GM18861 (cell line): ENCODE measurements around the gene NKRF.

Experiments used
- ATAC-seq: cut with Tn5 transposase; IDR thresholded peaks from one replicate; pipeline ENCODE4 v1.9.1; 2021; ENCODE audit not compliant: unreplicated experiment

Gene NKRF

DNA sequence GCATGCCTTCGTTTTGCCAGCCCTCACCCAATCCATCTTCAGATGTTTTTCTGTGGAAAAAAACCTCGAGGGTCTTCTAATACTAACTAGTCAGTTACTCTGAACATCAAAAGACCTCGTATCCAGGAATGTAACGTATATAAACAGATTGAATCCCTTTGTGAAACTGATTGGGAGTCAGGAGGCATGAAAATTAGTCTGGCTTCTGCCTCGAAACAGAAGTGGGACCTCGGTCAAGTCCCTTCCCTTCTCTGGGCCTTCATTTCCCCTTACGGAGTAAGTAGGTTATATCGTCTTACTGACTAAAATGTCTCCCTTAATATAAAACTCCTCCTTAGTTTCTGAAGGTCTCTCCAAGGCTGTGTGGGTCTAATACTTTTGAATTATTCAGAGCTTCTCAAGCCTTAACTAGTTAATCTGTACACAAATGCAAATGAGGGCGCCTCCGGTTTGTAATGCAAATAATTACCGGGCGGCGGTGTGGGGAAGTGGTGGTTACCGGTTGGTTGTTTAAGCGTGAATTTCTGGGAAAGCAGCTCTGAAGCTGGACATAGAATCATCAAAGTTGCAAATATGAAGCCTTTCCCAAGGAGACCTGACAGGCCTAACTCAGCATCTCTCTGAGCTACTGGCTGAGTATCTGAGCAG, 11.4 kb upstream of the NKRF start:
- ATAC-seq = peak; percentile 66

DNA sequence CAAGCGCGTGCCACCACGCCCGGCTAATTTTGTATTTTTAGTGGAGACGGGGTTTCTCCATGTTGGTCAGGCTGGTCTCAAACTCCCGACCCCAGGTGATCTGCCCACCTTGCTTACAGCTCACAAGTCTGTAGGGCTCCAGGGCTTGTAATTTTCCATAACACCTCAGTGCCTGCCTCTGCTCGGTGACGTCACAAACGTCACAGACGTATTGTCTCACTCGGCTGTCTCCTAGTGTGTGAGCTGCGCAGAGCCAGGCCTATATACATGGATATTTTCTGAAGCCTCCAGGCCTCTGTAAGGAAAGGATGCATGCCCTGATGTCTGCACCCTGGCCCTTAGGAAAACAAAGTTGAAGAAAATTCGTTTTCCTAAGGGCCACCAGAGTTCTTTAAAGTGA, 8.6 kb upstream of the NKRF start:
- no peak for ATAC-seq

DNA sequence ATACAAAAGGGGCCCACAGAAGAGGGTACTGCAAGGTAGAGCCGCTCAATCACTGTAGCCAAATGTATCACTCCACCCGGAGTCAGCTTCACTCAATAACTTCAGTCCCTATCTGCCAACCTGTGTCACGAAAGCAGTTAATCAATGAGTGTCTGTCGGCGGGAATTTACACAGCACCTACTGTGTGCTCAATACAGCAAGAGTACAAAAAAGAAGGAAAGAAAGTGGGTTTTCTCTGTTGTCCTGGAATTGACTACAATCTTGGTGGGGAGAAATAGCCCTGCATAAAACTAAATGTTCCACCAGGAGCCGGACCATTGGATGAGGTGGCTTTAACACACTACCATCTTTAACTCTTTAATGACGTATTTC, 780 bp upstream of the NKRF start:
- ATAC-seq = peak; percentile 4

DNA sequence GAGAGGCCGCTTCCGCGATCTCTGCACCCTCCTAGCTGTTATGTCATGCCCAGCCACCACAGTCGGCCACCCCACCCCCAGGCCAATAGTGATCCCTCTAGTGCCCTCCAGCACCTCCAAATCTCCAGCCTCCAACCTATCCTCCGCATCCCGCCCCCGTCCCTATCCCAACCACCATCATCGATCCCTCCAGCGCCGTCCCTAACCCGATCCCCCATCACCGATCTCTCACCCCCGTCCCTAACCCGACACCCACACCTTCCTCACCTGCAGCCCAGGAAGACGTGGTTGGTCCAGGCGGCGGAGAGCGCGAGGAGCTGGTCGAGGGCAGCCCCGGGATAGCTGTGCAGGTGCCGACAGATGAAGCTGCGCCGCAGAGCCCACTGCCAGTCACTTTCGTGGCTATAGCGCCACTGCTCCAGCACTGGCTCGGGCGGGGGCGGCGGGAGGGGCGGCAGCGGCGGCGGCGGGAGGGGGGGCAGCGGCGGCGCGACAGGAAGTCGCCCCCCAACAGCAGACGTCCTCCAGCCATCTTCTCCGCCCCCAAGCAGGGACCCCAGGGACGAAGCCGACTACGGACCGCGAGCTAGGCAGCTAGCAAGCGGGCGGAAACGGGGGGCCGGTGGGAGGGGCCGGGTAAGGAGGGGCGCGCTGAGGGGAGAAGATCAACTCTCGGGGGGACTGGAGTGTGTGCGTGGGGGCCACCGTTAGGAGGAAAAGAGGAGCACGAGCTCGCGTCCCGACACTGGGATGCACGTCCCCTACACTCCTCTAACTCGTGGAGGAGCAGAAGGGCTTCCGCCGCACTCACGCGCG, 552 bp downstream of the NKRF start:
- ATAC-seq = peak; percentile 9

DNA sequence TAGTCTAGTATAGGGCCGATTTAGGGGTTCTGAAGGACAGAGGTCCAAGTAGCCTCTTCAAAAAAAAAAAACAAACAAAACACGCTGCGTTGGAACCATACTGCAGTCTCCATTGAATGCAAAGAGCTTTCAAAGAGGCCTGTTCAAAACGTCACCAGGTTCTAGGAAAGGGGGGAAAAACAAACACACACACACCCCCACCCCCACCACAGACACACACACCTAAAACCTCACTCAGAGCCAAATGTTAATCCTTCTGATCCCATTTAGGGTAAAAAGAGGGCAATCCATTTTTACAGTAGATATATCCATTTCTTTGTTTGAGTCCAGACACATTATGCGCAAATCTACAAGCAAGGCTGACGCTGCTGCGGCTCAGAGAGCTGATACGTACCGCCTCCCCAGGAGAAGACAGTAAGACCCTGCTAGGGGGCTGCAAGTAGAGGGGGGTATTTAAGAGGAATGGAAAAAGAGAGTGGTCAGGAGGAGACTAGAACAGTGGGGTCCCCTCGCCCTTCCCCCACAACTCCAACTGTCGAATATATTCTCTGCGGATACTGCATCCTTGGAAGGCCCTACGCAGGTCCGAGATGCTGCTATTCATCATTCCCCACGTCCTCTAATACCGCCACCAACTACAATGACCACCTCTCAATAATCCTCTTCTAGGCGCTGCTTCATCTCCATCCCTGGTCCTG, 1.3 kb downstream of the NKRF start:
- no peak for ATAC-seq

DNA sequence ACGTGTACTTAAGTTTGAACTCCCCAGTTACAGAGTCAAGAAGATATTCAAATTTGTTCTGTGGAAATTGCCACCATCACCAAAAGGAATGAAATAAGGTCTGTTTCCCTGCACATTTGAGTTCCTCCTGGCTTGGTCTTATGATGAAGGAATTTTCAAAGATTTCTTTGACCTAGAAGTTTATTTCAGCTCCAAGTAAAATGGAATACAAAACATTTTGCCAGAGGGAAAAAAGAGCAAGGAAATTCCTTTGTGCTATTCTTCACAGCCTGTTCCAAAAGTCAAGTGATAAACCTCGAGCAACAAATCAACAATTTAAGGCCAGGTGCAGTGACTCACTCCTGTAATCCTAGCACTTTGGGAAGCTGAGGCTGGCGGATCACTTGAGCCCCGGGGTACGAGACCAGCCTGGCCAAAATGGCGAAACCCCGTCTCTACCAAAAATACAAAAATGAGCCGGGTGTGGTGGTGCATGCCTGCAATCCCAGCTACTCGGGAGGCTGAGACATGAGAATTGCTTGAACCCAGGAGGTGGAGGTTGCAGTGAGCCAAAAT, 3.4 kb downstream of the NKRF start:
- ATAC-seq = no peak

DNA sequence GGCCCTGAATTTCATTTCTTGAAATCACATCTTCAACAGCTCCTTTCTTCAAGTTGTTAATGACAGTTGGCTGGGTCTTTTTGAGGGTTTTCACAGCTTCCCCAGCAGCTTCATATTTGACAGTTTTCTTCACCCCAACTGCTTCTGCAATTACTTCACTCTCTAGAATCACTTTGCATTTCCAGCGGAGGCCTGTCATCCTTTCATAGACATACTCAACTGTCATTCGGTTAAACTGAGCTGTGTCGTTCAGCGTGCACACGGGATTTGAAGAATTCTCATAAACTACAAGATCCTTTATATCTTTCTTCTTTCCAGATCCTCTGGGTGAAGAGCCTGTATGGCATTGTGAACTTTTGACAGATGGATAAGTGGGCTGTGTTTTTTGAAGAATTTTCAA, 16.4 kb downstream of the NKRF start:
- ATAC-seq = no peak

DNA sequence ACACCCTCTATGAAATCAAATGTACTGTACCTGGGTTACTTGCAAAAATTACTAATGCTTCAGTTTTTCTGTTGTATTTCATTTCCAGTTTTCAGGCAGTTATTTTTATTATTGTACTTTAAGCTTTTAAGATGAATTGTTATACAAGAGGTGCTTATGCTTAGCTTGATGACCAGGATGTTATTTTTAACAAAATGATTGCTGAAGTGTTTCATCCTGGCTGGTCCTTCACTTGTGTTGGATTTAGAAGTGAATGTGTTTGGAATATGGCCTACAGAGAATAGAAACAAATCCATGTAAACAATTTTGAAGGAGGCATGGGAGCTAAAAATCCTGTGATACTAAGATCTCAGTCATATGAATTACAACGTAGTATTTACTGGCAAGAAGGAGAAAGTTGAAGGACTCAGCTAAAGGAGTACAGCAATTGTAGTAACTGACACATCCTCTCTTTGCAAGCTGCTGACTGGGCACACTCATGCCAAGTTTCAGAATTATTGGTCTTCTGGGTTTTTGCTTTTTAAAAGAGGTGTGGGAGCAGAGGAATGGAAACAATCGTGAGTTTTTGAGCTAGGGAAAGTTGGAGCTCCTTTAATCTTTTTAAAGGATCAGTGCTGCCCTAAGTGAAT, 22.7 kb downstream of the NKRF start:
- no peak for ATAC-seq

DNA sequence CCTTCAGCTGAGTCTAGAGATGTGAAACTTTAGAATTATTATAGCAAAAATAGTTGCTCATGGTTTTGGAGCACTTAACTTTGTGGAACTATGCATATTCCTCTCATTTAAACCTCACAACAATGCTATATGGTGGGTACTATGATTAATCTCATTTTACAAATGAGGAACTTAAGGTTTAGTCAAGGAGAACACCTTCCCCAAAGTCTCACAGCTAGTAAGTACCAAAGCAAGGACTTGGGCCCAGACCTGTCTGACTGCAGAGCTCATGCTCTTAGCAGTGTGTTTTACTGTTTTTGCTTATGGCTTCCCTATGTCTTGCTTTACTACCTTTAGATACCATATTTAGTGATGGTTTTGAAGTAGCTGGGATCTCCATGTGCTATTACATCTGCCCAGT, 26.8 kb downstream of the NKRF start:
- ATAC-seq = no peak

DNA sequence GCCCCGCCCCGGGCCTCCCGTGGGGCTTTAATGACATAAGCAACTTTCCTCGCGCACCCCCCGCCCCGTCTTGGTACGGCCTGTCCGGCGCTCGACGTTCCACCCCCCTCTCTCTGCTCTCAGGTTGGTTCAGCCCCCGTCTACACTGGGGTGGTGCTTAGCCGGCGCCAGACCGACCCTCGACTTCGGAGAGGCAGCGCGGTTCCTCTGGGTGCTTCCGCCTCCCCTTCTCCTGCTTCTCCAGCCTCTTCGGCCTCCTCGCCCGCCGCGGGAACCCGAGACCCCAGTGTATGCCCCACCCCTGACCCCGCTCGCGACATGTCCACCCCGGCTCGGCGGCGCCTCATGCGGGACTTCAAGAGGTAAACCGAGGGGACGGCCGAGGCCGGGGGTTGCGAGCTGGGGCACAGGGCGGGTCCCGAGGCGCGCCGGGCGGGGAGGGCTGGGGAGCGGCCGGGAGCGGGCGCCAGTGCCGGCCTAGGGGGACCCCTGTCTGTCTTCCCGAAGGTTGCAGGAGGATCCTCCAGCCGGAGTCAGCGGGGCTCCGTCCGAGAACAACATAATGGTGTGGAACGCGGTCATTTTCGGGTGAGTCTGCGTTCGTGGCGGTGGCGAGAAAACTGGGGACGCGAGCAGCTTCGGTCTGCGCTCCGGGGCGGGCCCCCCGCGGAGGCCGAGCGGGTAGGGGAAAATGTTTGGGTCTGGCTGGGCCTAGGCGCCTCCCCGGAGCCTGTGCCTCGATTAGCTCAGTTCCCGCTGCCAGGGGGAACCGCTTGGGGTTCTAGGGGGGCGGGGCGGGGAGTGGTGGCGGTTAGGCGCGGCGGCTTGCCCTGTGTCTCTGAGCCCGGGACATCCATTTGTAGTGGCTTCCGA, 31.6 kb downstream of the NKRF start, which contains the start of gene UBE2A:
Gene UBE2A (plus strand): TSS at position 170 of the 873 bp plus-strand sequence. CDS start 149 bp downstream, at position 319.
- ATAC-seq = peak; percentile 58

DNA sequence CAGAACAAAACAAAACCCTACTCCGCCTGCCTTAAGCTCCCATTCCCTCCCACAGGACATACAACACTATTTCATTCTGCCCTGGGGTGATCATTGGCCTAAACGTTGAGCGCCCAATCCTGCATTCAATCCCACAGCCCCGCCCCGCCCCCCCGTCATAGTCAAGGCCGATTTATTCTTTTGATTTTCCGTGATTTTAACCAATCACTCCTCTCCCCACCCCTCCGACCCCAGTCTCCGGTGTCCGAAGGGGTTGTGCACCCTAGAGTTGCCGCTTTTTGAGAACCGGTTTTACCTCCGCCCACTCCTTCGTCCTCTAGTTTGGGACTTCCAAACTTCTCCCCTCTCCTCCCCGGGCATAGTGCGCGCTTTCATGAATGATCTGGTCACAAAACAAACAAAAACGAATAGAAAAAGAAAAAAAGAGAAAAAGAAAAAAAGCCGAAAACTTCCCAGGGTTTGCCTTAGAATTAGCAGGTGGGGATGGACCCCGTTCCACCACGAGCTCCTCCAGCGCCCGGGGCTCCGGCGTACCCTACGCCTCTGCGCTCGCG, 32.3 kb downstream of the NKRF start:
- no peak for ATAC-seq

DNA sequence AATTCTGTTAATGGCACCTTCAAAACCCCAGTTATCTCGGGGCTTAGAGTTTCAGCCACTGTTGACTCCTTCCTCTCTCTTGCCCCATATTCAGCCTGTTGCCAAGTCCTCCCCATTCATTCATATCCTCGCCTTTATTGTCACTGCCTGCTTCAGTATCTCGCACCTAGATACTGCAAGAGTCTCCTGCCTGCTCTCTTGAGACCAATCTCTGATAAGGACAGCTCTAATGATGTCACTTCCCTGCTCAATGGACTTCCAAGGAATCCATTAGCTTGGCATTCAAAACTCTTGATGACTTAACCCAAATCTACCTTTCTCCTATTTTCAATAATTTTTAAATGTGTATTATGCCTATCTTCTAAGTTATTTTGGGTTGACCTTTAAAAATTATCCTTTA, 33.0 kb downstream of the NKRF start:
- no peak for ATAC-seq

DNA sequence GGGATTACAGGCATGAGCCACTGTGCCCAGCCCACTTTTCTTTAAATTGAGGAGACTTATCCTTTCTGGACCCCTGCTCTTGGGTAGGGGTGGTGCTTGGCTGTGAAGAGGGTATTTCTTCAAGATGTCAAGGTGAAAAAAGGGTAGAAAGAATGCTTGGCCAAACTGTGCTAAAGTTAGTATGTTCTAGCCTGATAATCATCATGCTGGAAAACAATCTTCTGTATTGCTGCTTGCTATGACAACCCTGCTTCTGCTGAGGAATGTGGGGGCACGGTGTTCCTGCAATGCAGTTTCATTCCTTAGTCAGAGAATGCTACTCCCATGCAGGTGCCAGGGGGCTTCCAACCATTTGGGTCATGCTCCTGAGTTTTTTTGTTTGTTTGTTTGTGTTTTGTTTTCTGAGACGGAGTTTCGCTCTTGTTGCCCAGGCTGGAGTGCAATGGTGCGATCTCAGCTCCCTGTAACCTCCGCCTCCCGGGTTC, 35.8 kb downstream of the NKRF start:
- no peak for ATAC-seq

DNA sequence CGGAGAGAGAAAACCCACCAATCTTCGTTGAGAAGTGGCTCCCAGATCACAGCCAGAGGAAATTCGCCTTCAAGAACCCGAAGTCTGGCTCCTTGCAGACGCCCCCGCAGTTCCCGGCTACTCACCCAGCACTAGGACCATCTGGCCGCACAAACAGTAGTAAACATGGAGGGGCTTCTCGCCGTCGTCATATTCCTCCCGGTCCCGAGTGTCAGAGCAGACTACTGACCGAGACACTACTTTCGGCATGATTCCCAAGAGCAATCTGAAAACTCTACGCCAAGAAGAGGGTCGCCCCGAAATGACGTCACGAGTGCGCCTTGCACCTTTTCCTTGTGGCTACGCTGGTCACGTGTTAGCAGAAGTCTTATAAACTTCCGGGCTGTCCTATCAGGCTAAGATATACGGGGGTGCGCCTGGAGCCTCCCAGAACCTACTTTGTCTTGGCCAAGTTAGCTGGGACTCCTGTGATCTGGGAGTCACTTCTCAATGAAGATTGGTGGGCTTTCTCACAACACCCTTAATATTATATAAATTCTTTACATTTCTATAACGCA, 41.0 kb downstream of the NKRF start, which contains the start of gene STEEP1:
Gene STEEP1 (minus strand): TSS at position 303 of the 557 bp plus-strand sequence. CDS start 54 bp downstream, at position 249.
- peak; percentile 87 for ATAC-seq

DNA sequence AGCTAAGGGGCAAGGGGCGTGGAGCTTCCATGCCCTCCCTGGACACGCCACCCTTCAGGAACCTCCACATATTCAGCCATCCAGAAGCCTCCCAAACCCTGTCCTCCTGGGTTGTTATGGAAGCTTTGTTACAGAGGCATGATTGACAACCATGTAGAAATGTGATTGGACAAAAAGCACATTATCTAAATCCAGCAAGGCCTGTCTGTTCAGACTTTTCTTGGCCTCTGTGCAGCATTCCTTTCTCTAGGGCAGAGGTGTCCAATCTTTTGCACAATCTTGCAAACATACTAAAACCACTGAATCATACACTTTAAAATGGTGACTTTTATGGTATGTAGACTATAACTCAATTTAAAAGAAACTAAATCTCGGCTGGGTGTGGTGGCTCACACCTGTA, 53.7 kb downstream of the NKRF start:
- ATAC-seq = no peak

DNA sequence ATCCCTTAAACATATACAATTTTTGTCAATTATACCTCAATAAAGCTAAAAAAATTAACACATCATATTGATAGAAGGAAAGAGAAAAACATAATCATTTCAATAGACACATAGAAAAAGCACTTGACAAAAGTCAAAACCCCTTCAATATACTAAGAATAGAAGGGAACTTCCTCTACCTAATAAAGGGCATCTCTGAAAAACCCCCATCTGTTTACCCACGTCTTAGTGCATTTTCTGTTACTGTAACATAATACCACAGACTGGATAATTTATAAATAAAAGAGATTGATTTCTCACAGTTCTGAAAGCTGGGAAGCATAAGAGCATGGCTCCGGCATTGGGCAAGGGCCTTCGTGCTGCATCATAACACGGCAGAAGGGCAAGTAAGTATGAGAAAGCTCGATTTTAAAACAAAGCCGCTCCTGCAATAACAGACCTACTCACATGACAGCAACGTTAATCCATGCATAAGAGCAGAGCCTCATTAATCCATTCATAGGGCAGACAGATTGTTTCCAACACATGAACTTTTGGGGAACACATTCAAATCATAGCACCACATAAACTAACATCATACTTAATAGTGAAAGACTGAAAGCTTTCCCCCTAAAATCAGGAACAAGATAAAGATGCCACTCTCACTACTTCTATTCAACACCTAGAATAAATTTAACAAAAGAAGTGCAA, 56.8 kb downstream of the NKRF start:
- peak; percentile 44 for ATAC-seq

DNA sequence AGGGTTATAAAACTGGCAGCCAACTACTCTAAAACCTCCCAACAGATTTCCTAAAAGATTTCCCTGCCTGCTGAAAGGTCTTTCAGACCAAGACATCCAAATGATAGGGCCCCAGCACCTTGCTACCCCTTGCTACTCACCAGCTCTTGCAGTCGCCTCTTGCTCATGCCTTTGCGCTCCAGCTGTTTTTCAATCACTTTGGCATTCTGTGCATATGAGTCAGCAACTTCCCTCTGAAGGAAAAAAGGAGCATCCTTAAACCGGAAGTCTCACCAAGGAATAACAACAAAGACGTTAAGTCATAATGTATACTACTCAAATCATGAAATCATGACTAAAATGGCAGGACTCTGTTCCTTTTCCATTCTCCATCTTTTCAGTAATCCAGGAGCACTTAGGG, 65.0 kb downstream of the NKRF start:
- ATAC-seq = no peak

DNA sequence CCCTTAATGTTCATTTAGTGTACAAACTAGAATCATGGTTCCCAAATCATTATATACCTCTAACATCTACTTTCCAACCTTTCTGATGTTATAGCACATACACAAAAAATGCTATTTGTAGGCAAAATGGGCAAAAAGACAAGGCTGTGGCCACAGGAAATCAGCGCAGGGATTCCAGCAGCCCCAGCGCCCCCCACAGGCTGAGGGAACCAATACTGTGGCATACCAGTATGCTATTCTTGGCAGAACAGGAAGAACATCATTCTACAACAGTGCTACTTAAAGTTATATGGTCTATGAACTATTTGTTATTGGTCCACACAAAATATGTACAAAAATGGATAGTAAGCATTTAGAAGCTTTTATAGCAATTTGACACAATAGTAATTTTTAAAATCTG, 66.4 kb downstream of the NKRF start:
- no peak for ATAC-seq
